ENCODE measurements around the gene NEUROG2.
"Not testable (repeated sequence)": the region's sequence is repeated elsewhere in the genome, so short reads cannot be mapped to it uniquely, and the experiment has no call there.

NEUROG2 gene

GRCh38 chr4:112490808-112491207 lies 25.2 kb downstream of the NEUROG2 start:
- not testable (repeated sequence) for DNase-seq (ENCODE audit: low spot score)

- no peak for DNase-seq (ENCODE audit: low spot score)
Measured at GRCh38 chr4:112485930-112486329, 30.1 kb downstream of the NEUROG2 start.

- DNase-seq (ENCODE audit: low spot score): no peak
Measured at GRCh38 chr4:112473985-112474384, 42.0 kb downstream of the NEUROG2 start.

- no peak for DNase-seq (ENCODE audit: low spot score)
Measured at GRCh38 chr4:112472318-112472717, 43.7 kb downstream of the NEUROG2 start.

Data from CD4-positive, alpha-beta T cell treated with Interleukin-2 at 100 ng/mL for 4 hours (primary cell).